Measurements from ENCODE around the gene TGDS. TPM values are rescaled to one million over a fixed set of nuclear protein-coding genes. Genes with fewer than 3 reads are reported as not detected.
"Not testable (repeated sequence)": the region's sequence is repeated elsewhere in the genome, so short reads cannot be mapped to it uniquely, and the experiment has no call there.

The TGDS gene
- total RNA-seq, 1 experiment from 2014 or later: 9.0 TPM

GRCh38 chr13:94535231-94535630 lies 60.7 kb downstream of the TGDS start:
- BruUV-seq (replicated peaks): no TSS peak
- POLR2A ChIA-PET (ENCODE audit: unreplicated experiment): no interaction called here
- CTCF ChIA-PET: no interaction called here

DNA sequence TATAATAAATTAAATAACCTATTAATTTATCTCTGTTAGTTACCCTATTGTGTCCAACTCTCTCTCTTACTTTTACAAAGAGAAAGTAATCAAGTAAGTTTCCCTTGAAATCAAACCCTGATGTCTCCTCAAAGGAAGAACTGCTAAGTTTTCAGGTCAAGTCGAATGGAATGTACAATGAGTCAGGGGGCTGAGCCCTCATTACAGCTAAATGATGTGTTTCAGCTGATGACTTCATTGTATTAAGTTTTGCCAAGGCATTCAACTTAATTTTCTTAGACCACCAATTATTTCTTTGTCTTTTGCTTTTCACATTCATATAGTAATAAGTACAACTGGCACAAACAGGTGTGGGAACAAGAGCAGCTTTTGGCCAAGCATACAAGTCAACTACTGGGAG lies 61.8 kb downstream of the TGDS start:
- H3K9me2 ChIP-seq (replicated peaks; ENCODE audit: low read length): no peaks in the 10 kb centered on the region
- no peaks in the 10 kb centered on the region for H3F3A ChIP-seq (ENCODE audit: low read length, unreplicated experiment)
- no peak for TF ChIP-seq EZH2 (IDR thresholded peaks at IDR 0.05; ENCODE audit: low read length, unreplicated experiment)
- no peak for TF ChIP-seq EZH2phosphoT487 (IDR thresholded peaks at IDR 0.05; ENCODE audit: borderline replicate concordance, low read length)
- TF ChIP-seq, protein P1, sequence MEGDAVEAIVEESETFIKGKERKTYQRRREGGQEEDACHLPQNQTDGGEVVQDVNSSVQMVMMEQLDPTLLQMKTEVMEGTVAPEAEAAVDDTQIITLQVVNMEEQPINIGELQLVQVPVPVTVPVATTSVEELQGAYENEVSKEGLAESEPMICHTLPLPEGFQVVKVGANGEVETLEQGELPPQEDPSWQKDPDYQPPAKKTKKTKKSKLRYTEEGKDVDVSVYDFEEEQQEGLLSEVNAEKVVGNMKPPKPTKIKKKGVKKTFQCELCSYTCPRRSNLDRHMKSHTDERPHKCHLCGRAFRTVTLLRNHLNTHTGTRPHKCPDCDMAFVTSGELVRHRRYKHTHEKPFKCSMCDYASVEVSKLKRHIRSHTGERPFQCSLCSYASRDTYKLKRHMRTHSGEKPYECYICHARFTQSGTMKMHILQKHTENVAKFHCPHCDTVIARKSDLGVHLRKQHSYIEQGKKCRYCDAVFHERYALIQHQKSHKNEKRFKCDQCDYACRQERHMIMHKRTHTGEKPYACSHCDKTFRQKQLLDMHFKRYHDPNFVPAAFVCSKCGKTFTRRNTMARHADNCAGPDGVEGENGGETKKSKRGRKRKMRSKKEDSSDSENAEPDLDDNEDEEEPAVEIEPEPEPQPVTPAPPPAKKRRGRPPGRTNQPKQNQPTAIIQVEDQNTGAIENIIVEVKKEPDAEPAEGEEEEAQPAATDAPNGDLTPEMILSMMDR (conservative IDR thresholded peaks at IDR 0.05; ENCODE audit: low read depth, low read length): no peak
- intact Hi-C loops (cut with micrococcal nuclease): no loop called here
- ChIA-PET CTCF (no interaction called here), POLR2A (ENCODE audit: unreplicated experiment) (no interaction called here)
- no peaks in the 10 kb centered on the region for H3K9me3 ChIP-seq (ENCODE audit: low read length)
- ATAC-seq (no peak), DNase-seq (no peak)
- peaks cover 10% of the 10 kb centered on the region; the same call in 1 of the 2 replicates for H3K4me1 ChIP-seq (ENCODE audit: insufficient read depth, low read length)
- no peaks in the 10 kb centered on the region for H3K27me3 ChIP-seq (ENCODE audit: low read length)
- H2AFZ ChIP-seq (ENCODE audit: low read length): no peak overlapping the region
- no peaks in the 10 kb centered on the region for H3K36me3 ChIP-seq (ENCODE audit: low read depth, low read length)
- no TSS peak for BruUV-seq (replicated peaks)
- no peak overlapping the region for H3K9ac ChIP-seq (ENCODE audit: low read length)
- no peak overlapping the region for H3K27ac ChIP-seq (ENCODE audit: low read length)
- H3K79me2 ChIP-seq (ENCODE audit: low read length): no peaks in the 10 kb centered on the region
- no peaks in the 10 kb centered on the region for H4K20me1 ChIP-seq (ENCODE audit: low read length)
- no peak overlapping the region for H3K4me2 ChIP-seq (ENCODE audit: low read length)
- H3K4me3 ChIP-seq (ENCODE audit: low read length): no peak overlapping the region

More at GRCh38 chr13:94535231-94535630, 60.7 kb downstream of the TGDS start:
- Histone ChIP-seq H4K20me1 (ENCODE audit: low read length) (no peaks in the 10 kb centered on the region), H3K4me3 (ENCODE audit: low read length) (no peak overlapping the region), H3K27ac (ENCODE audit: low read length) (no peak overlapping the region), H3K36me3 (ENCODE audit: low read depth, low read length) (no peaks in the 10 kb centered on the region), H3K4me2 (ENCODE audit: low read length) (no peak overlapping the region), H3K9me2 (replicated peaks; ENCODE audit: low read length) (no peaks in the 10 kb centered on the region), H3K27me3 (ENCODE audit: low read length) (no peaks in the 10 kb centered on the region), H3F3A (ENCODE audit: low read length, unreplicated experiment) (no peaks in the 10 kb centered on the region), H2AFZ (ENCODE audit: low read length) (no peak overlapping the region), H3K9ac (ENCODE audit: low read length) (no peak overlapping the region), H3K79me2 (ENCODE audit: low read length) (no peaks in the 10 kb centered on the region), H3K9me3 (ENCODE audit: low read length) (no peaks in the 10 kb centered on the region), H3K4me1 (ENCODE audit: insufficient read depth, low read length) (peaks cover 10% of the 10 kb centered on the region; the same call in 1 of the 2 replicates)
- ATAC-seq (no peak), DNase-seq (no peak)
- TF ChIP-seq EZH2phosphoT487 (IDR thresholded peaks at IDR 0.05; ENCODE audit: borderline replicate concordance, low read length): no peak
- intact Hi-C loops (cut with micrococcal nuclease): no loop called here

GRCh38 chr13:94532278-94532677 lies 63.7 kb downstream of the TGDS start:
- H3K27me3 ChIP-seq (ENCODE audit: low read length); H3K4me2 ChIP-seq (ENCODE audit: low read length); DNase-seq; H3K27ac ChIP-seq (ENCODE audit: low read length); ATAC-seq; H4K20me1 ChIP-seq (ENCODE audit: low read length); H3K9me2 ChIP-seq (replicated peaks; ENCODE audit: low read length); H3K36me3 ChIP-seq (ENCODE audit: low read depth, low read length); POLR2A ChIA-PET (ENCODE audit: unreplicated experiment); H3K4me1 ChIP-seq (ENCODE audit: insufficient read depth, low read length); H3F3A ChIP-seq (ENCODE audit: low read length, unreplicated experiment); H2AFZ ChIP-seq (ENCODE audit: low read length); CTCF ChIA-PET; H3K4me3 ChIP-seq (ENCODE audit: low read length); H3K9ac ChIP-seq (ENCODE audit: low read length); BruUV-seq (replicated peaks); intact Hi-C loops (cut with micrococcal nuclease); H3K9me3 ChIP-seq (ENCODE audit: low read length); H3K79me2 ChIP-seq (ENCODE audit: low read length): not testable (repeated sequence)

- POLR2A ChIA-PET (ENCODE audit: unreplicated experiment); ATAC-seq; H3K79me2 ChIP-seq (ENCODE audit: low read length); H3K4me2 ChIP-seq (ENCODE audit: low read length); H3K9me2 ChIP-seq (replicated peaks; ENCODE audit: low read length); H3K4me3 ChIP-seq (ENCODE audit: low read length); BruUV-seq (replicated peaks); H4K20me1 ChIP-seq (ENCODE audit: low read length); H2AFZ ChIP-seq (ENCODE audit: low read length); intact Hi-C loops (cut with micrococcal nuclease); H3K27me3 ChIP-seq (ENCODE audit: low read length); CTCF ChIA-PET; DNase-seq; H3K9ac ChIP-seq (ENCODE audit: low read length); H3K4me1 ChIP-seq (ENCODE audit: insufficient read depth, low read length); H3F3A ChIP-seq (ENCODE audit: low read length, unreplicated experiment); H3K27ac ChIP-seq (ENCODE audit: low read length); H3K9me3 ChIP-seq (ENCODE audit: low read length); H3K36me3 ChIP-seq (ENCODE audit: low read depth, low read length): not testable (repeated sequence)
Observed at GRCh38 chr13:94526956-94527355, 69.0 kb downstream of the TGDS start.

Measured in PC-3 (cell line).